Natural killer cell (primary cell): ENCODE measurements around the gene PIGL. TPM values are rescaled to one million over a fixed set of nuclear protein-coding genes. Genes with fewer than 3 reads are reported as not detected.

Experiments
- ATAC-seq, 3 donors: fragments of 150-1000 bp in 2 of 3; fragments of 200-7000 bp in 1 of 3; cut with Tn5 transposase; 1 replicate in 1 of 3; 2 replicates in 2 of 3; pipeline ENCODE4 v1.10.0; 2021; ENCODE audit warnings: mild to moderate bottlenecking in 2 of 3, moderate library complexity in 2 of 3
- DNase-seq, 2 donors: peaks; one replicate each; pipeline versions ENCODE4 v3.0.0 to v3.0.0-alpha.2; 2013 to 2021; ENCODE audit warnings: mixed read lengths in 1 of 2
- H3K27ac ChIP-seq: one replicate; pipeline ENCODE4 v1.5.1; 2013; ENCODE audit warnings: mild to moderate bottlenecking, low read length
- H3K27me3 ChIP-seq: one replicate; pipeline ENCODE4 v1.6.1; 2013; ENCODE audit warnings: low read length; ENCODE audit not compliant: control insufficient read depth, insufficient read depth
- H3K36me3 ChIP-seq: one replicate; pipeline ENCODE4 v1.6.1; 2013; ENCODE audit warnings: low read length; ENCODE audit not compliant: control insufficient read depth, insufficient read depth
- H3K4me1 ChIP-seq: one replicate; pipeline ENCODE4 v1.6.1; 2013; ENCODE audit warnings: low read length; ENCODE audit not compliant: control insufficient read depth, insufficient read depth
- H3K4me3 ChIP-seq: one replicate; pipeline ENCODE4 v1.5.1; 2013; ENCODE audit warnings: low read length
- H3K9me3 ChIP-seq: one replicate; pipeline ENCODE4 v1.6.1; 2013; ENCODE audit warnings: low read length; ENCODE audit not compliant: control insufficient read depth, insufficient read depth
- H3K27ac Mint-ChIP-seq, 2 donors: one replicate each; pipeline ENCODE4 v1.8.0; 2022; ENCODE audit warnings: mild to moderate bottlenecking in 2 of 2, mixed read lengths in 2 of 2, moderate library complexity in 1 of 2
- H3K27me3 Mint-ChIP-seq, 2 donors: one replicate each; pipeline ENCODE4 v1.8.0; 2022; ENCODE audit warnings: low read depth in 2 of 2, mixed read lengths in 2 of 2
- H3K36me3 Mint-ChIP-seq: one replicate; pipeline ENCODE4 v1.8.0; 2022; ENCODE audit warnings: mixed read lengths
- H3K4me1 Mint-ChIP-seq, 2 donors: one replicate each; pipeline ENCODE4 v1.8.0; 2022; ENCODE audit warnings: mixed read lengths in 2 of 2
- H3K4me3 Mint-ChIP-seq: one replicate; pipeline ENCODE4 v1.8.0; 2022; ENCODE audit warnings: mild to moderate bottlenecking, moderate library complexity, mixed read lengths
- H3K9me3 Mint-ChIP-seq, 2 donors: one replicate each; pipeline ENCODE4 v1.8.0; 2022; ENCODE audit warnings: mixed read lengths in 2 of 2
- WGBS: methylation state at CpG from one replicate; pipeline ENCODE4 v1.1.7; 2013; ENCODE audit warnings: missing lambda C conversion rate; ENCODE audit not compliant: insufficient coverage; 5-methylcytosine and 5-hydroxymethylcytosine counted together
- intact Hi-C: fragments of 100-400 bp; cut with micrococcal nuclease; formaldehyde crosslinking; loops from one replicate; pipeline ENCODE4 v1.14.2; 2022
- total RNA-seq, 4 donors: library from RNA; stranded (reverse); fragments of 120-200 nt in 1 of 4; gene quantifications; one replicate each; pipeline versions ENCODE4 v1.2.3 to v1.2.4, GENCODE V29; 2013 to 2022
- TF ChIP-seq, protein P1 (sequence below): fragments of 200-600 bp; IDR thresholded peaks from one replicate; pipeline ENCODE4 v1.8.0; 2022; ENCODE audit warnings: antibody characterized with exemption

PIGL gene
- total RNA-seq, 3 donors from 2014 or later (not counting 1 experiment from before 2014, with no cell fraction given), result 44.2 to 68.3 (median 47.9) TPM

DNA sequence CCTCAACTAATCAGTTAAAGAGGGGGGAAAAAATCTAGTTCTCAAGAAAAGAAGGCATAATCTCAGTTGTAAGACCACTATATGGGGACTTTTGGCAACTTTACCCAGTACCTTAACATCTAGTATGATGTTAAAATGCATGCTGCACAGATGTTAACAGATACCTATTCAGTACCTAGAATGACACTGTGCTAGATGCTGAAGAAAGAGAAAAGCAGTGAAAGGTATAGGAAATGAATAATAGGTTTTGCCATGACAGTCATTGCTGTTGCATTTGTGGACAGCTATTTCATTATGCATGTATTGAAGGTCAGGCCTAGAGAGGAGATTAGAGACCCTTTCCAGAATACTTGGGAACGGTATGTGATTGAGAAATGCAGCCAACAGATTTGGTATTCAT is 34.5 kb downstream of the PIGL start:
- Mint-ChIP-seq H3K27ac (no peak overlapping the region), H3K4me1 (peaks cover 6 to 9% of the 10 kb centered on the region in 2 donors), H3K36me3 (no peaks in the 10 kb centered on the region), H3K27me3 (no peaks in the 10 kb centered on the region), H3K9me3 (no peaks in the 10 kb centered on the region), H3K4me3 (no peak overlapping the region)
- intact Hi-C loops, result no loop called here
- H3K27me3 ChIP-seq, result no peaks in the 10 kb centered on the region
- TF ChIP-seq, protein P1, sequence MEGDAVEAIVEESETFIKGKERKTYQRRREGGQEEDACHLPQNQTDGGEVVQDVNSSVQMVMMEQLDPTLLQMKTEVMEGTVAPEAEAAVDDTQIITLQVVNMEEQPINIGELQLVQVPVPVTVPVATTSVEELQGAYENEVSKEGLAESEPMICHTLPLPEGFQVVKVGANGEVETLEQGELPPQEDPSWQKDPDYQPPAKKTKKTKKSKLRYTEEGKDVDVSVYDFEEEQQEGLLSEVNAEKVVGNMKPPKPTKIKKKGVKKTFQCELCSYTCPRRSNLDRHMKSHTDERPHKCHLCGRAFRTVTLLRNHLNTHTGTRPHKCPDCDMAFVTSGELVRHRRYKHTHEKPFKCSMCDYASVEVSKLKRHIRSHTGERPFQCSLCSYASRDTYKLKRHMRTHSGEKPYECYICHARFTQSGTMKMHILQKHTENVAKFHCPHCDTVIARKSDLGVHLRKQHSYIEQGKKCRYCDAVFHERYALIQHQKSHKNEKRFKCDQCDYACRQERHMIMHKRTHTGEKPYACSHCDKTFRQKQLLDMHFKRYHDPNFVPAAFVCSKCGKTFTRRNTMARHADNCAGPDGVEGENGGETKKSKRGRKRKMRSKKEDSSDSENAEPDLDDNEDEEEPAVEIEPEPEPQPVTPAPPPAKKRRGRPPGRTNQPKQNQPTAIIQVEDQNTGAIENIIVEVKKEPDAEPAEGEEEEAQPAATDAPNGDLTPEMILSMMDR, result no peak
- no peaks in the 10 kb centered on the region for H3K36me3 ChIP-seq
- no CpG with 5 or more reads among the region's 1 CpG for WGBS
- H3K4me3 ChIP-seq, result no peak overlapping the region
- H3K4me1 ChIP-seq, result no peaks in the 10 kb centered on the region
- H3K9me3 ChIP-seq, result no peaks in the 10 kb centered on the region
- DNase-seq, result no peak
- no peak overlapping the region for H3K27ac ChIP-seq
- no peak for ATAC-seq

- Histone ChIP-seq H3K4me3 (no peak overlapping the region), H3K27me3 (no peaks in the 10 kb centered on the region), H3K36me3 (no peaks in the 10 kb centered on the region), H3K27ac (no peak overlapping the region), H3K4me1 (no peaks in the 10 kb centered on the region), H3K9me3 (no peaks in the 10 kb centered on the region)
- no peaks in the 10 kb centered on the region for H3K27me3 Mint-ChIP-seq
- H3K27ac Mint-ChIP-seq, result no peak overlapping the region
- 91% methylated on average over 4 of the region's 9 CpGs for WGBS
- ATAC-seq, result no peak
- H3K4me1 Mint-ChIP-seq, result peaks cover 0 to 9% of the 10 kb centered on the region in 2 donors
- TF ChIP-seq, protein P1, result no peak
- H3K9me3 Mint-ChIP-seq, result no peaks in the 10 kb centered on the region
- intact Hi-C loops, result no loop called here
- no peak for DNase-seq
- no peak overlapping the region for H3K4me3 Mint-ChIP-seq
- H3K36me3 Mint-ChIP-seq, result no peaks in the 10 kb centered on the region
Measured at GRCh38 chr17:16254773-16255400, 37.9 kb downstream of the PIGL start.

DNA sequence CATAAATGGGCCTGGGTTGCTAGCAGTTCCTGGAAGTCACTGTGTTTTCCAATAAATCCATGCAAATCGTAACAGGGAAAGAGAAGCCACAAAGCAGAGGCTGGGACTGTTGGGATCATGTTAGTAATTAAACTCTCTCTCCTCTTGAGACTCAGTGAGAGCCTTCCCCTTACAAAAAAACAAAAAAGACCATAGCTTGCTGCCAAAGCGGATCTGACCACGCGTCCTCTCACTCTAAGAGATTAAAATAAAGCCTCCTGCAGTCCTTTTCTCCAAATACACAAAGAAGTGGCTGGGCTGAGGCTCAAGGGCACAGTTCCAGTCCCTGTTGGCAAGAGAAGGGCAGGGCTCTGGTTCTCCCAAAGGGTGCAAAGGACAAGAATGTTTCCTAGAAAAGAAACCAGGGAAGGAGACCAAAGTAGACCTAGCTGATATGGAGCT is 38.5 kb downstream of the PIGL start:
- DNase-seq (no peak), ATAC-seq (no peak)
- H3K27ac ChIP-seq, result no peak overlapping the region
- no peaks in the 10 kb centered on the region for H3K9me3 Mint-ChIP-seq
- TF ChIP-seq, protein P1, result no peak
- no peaks in the 10 kb centered on the region for H3K4me1 ChIP-seq
- H3K27me3 Mint-ChIP-seq, result no peaks in the 10 kb centered on the region
- no peaks in the 10 kb centered on the region for H3K36me3 ChIP-seq
- no peaks in the 10 kb centered on the region for H3K27me3 ChIP-seq
- no peak overlapping the region for H3K4me3 ChIP-seq
- no peaks in the 10 kb centered on the region for H3K36me3 Mint-ChIP-seq
- H3K9me3 ChIP-seq, result peaks cover 2% of the 10 kb centered on the region
- H3K4me1 Mint-ChIP-seq, result peaks cover 0 to 9% of the 10 kb centered on the region in 2 donors
- WGBS, result 92% methylated on average over 4 of the region's 4 CpGs
- H3K27ac Mint-ChIP-seq, result no peak overlapping the region
- no peak overlapping the region for H3K4me3 Mint-ChIP-seq
- intact Hi-C loops, result no loop called here

DNA sequence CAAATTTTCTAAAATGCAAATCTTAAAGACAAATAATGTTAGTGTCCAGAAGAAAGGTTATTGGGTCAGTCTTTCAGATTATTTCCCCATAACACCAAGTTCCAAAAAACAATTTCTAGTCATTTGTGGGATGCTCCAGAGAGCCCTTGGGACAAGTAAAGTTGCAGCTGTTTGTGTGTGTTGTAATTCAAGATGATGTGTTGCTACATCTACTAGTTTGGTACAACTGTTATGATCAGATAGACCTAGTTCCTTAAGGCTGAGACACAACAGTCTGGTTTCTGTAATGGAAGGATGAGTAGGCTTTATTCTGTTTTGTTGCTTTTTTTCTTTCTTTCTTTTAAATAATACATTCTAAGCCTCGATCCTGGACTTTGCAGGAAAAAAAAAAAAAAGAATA is 41.9 kb downstream of the PIGL start:
- H3K27me3 Mint-ChIP-seq, result no peaks in the 10 kb centered on the region
- H3K27me3 ChIP-seq, result no peaks in the 10 kb centered on the region
- H3K36me3 ChIP-seq, result no peaks in the 10 kb centered on the region
- no peak overlapping the region for H3K4me3 Mint-ChIP-seq
- no peak for DNase-seq
- WGBS, result 100% methylated on average over 1 of the region's 1 CpG
- intact Hi-C loops, result no loop called here
- no peaks in the 10 kb centered on the region for H3K4me1 ChIP-seq
- H3K4me1 Mint-ChIP-seq, result peaks cover 0 to 9% of the 10 kb centered on the region in 2 donors
- TF ChIP-seq, protein P1, result no peak
- H3K36me3 Mint-ChIP-seq, result no peaks in the 10 kb centered on the region
- no peak for ATAC-seq
- no peak overlapping the region for H3K27ac Mint-ChIP-seq
- peaks cover 3% of the 10 kb centered on the region for H3K9me3 ChIP-seq
- H3K4me3 ChIP-seq, result no peak overlapping the region
- no peak overlapping the region for H3K27ac ChIP-seq
- H3K9me3 Mint-ChIP-seq, result no peaks in the 10 kb centered on the region
